ACC112 (cell line): Measurements from ENCODE around the gene PIEZO1.

Source experiments
- H2AFZ ChIP-seq: fragments of 200-600 bp; sonication (generic); one replicate; pipeline ENCODE4 v1.6.0; 2017; ENCODE audit warnings: antibody characterized with exemption, low read length; ENCODE audit not compliant: unreplicated experiment
- H3K27ac ChIP-seq: fragments of 200-600 bp; sonication (generic); 2 replicates; pipeline ENCODE4 v1.5.1; 2014; ENCODE audit warnings: low read depth, mild to moderate bottlenecking, antibody characterized with exemption, low read length, moderate library complexity
- H3K27me3 ChIP-seq: fragments of 200-600 bp; sonication (generic); 2 replicates; pipeline ENCODE4 v1.6.1; 2014; ENCODE audit warnings: mild to moderate bottlenecking, antibody characterized with exemption, low read length, moderate library complexity, mixed read lengths; ENCODE audit not compliant: insufficient read depth
- H3K36me3 ChIP-seq: fragments of 200-600 bp; sonication (generic); 2 replicates; pipeline ENCODE4 v1.6.1; 2016; ENCODE audit warnings: mild to moderate bottlenecking, antibody characterized with exemption, low read length, moderate library complexity, mixed read lengths; ENCODE audit not compliant: insufficient read depth
- H3K4me1 ChIP-seq: fragments of 200-600 bp; sonication (generic); one replicate; pipeline ENCODE4 v1.6.1; 2016; ENCODE audit warnings: low read length, mixed read lengths; ENCODE audit not compliant: insufficient read depth, unreplicated experiment, control insufficient read depth
- H3K4me3 ChIP-seq: fragments of 200-600 bp; sonication (generic); 2 replicates; pipeline ENCODE4 v1.5.1; 2014; ENCODE audit warnings: mild to moderate bottlenecking, low read depth, low read length
- H3K79me2 ChIP-seq: fragments of 200-600 bp; sonication (generic); one replicate; pipeline ENCODE4 v1.6.0; 2016; ENCODE audit warnings: low read length; ENCODE audit not compliant: control insufficient read depth, unreplicated experiment, insufficient read depth

The PIEZO1 gene

GRCh38 chr16:88800277-88800592, 15.2 kb upstream of the PIEZO1 start:
- Histone ChIP-seq H3K27me3 (no peaks in the 10 kb centered on the region), H3K4me3 (no peak overlapping the region), H3K79me2 (peaks cover 16% of the 10 kb centered on the region), H3K4me1 (peaks cover 6% of the 10 kb centered on the region), H2AFZ (no peak overlapping the region), H3K36me3 (peaks cover under 1% of the 10 kb centered on the region; the same call in 1 of the 2 replicates), H3K27ac (no peak overlapping the region)

DNA sequence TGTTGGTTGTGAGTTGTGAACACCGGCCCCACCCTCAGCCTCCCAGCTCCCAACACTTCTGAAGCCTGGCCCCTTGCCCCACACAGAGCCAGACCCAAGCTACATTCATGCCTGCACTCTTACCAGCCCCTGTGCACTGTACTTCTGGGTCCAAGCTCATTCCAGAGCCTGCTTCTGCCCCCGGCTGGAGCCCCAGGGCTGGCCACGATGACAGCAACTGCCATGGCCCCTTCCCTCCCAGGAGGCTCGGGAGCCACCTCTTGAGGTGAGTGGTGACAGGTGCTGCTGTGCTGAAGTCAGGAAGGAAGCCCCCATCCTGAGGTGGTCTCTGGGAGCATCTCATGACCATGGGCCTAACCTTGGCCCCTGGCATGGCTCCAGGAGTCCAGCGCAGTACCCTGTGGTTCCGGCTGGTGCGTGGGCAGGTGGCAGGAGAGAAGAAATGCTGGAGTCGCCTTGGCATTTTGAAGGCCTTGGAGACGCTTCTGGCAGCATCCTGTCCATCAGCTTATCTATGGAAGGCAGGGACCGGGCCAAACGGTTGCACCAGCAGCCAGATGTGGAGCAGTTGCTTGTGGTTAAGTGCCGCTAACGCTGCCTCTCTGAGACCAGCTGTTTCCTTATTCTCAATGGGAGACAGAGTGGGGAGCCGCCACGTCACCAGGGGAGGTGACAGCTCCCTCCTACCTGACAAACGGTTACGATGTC, 14.7 kb upstream of the PIEZO1 start:
- H3K27ac ChIP-seq: no peak overlapping the region

GRCh38 chr16:88798772-88799455, 13.9 kb upstream of the PIEZO1 start:
- no peak overlapping the region for H3K4me3 ChIP-seq
- peaks cover 3% of the 10 kb centered on the region for H3K79me2 ChIP-seq
- H2AFZ ChIP-seq: no peak overlapping the region
- no peaks in the 10 kb centered on the region for H3K36me3 ChIP-seq
- no peak overlapping the region for H3K27ac ChIP-seq
- H3K27me3 ChIP-seq: no peaks in the 10 kb centered on the region
- H3K4me1 ChIP-seq: no peaks in the 10 kb centered on the region

More for the DNA sequence above, 14.7 kb upstream of the PIEZO1 start:
- no peak overlapping the region for H3K4me3 ChIP-seq
- H2AFZ ChIP-seq: no peak overlapping the region
- H3K79me2 ChIP-seq: peaks cover 11% of the 10 kb centered on the region
- H3K27me3 ChIP-seq: no peaks in the 10 kb centered on the region
- H3K36me3 ChIP-seq: no peaks in the 10 kb centered on the region
- peaks cover under 1% of the 10 kb centered on the region for H3K4me1 ChIP-seq

DNA sequence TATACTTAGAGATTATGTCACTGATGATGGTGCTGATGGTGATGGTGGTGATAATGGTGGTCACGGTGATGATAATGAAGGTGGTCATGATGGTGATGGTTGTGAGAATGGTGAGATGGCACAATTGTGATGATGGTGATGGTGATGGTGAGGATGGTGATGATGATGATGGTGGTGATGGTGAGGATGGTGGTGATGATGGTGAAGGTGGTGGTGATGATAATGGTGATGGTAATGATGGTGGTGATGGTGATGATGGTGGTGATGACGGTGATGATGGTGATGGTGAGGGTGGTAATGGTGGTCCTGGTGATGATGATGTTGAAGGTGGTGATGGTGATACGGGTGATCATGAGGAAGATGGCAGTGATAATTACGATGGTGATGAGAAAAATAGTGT, 13.1 kb upstream of the PIEZO1 start:
- Histone ChIP-seq H3K27me3 (no peaks in the 10 kb centered on the region), H3K36me3 (no peaks in the 10 kb centered on the region), H3K4me1 (no peaks in the 10 kb centered on the region), H2AFZ (no peak overlapping the region), H3K27ac (no peak overlapping the region), H3K79me2 (no peaks in the 10 kb centered on the region), H3K4me3 (no peak overlapping the region)

GRCh38 chr16:88796278-88796677, 11.3 kb upstream of the PIEZO1 start:
- H3K79me2 ChIP-seq: no peaks in the 10 kb centered on the region
- no peaks in the 10 kb centered on the region for H3K27me3 ChIP-seq
- no peaks in the 10 kb centered on the region for H3K36me3 ChIP-seq
- no peak overlapping the region for H3K27ac ChIP-seq
- no peak overlapping the region for H3K4me3 ChIP-seq
- no peak overlapping the region for H2AFZ ChIP-seq
- no peaks in the 10 kb centered on the region for H3K4me1 ChIP-seq

DNA sequence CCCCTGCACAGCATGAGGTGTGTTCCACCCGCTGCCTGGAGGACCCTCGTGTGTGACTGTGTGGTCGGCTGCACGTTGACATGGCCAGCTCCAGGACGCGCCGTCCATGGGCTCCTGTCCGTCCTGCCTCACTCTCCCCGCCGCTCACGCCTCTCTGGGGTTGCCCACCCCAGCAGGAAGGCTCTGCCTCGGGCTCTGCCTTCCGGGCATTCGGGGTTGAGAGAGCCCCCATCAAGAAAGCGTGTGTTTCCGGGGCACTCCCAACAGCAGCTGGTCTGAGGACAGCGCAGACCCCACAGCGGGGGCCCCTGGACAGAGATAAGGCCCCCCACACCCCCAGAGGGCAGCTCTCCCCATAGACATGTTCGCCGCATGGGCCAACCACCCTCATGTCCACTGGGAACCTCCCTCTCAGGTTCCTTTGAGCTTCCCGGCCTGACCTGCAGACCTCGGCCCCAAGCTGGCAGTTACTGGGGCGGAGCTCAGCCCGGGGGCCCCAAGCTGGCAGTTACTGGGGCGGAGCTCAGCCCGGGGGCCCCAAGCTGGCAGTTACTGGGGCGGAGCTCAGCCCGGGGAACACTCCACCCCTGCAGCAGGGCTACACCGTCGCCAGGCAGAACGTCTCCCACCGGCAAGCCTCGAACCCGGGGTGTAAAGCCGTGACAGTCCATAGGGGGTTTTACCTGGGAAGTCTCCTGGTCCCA, 8.4 kb upstream of the PIEZO1 start:
- H3K79me2 ChIP-seq: no peaks in the 10 kb centered on the region
- H3K36me3 ChIP-seq: no peaks in the 10 kb centered on the region
- peaks cover 8% of the 10 kb centered on the region for H3K4me1 ChIP-seq
- H3K27me3 ChIP-seq: no peaks in the 10 kb centered on the region
- no peak overlapping the region for H3K27ac ChIP-seq
- H2AFZ ChIP-seq: no peak overlapping the region
- no peak overlapping the region for H3K4me3 ChIP-seq

DNA sequence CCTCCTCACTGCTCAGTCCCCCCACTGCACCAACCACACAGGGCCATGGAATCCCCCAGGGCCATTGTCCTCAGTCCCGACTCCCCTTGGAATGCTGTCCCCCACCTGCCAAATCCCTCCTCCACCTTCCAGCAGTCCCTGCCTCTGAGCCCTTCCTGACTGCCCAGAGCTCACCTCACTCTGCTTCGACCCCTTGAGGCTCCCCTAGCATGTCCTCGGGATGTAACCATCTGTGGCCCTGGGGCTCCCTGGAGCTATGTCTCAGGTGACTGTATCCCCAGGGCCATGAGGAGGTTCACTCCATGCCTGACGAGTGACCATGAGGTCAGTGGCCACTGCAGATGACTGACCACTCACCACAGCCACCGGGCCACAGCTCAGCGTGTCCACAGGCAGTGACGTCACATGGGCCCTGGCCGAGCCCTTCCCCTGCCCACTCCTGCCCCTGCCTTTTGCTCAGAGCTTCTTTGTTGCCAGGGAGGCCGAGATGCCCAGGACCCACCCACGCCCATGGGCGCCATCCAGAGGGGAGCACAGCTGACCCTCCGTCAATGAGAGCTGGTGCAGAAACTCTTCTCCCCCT, 7.7 kb upstream of the PIEZO1 start:
- Histone ChIP-seq H3K27me3 (no peaks in the 10 kb centered on the region), H3K27ac (no peak overlapping the region), H3K4me3 (no peak overlapping the region), H3K79me2 (no peaks in the 10 kb centered on the region), H3K4me1 (peaks cover 8% of the 10 kb centered on the region), H3K36me3 (no peaks in the 10 kb centered on the region), H2AFZ (no peak overlapping the region)

DNA sequence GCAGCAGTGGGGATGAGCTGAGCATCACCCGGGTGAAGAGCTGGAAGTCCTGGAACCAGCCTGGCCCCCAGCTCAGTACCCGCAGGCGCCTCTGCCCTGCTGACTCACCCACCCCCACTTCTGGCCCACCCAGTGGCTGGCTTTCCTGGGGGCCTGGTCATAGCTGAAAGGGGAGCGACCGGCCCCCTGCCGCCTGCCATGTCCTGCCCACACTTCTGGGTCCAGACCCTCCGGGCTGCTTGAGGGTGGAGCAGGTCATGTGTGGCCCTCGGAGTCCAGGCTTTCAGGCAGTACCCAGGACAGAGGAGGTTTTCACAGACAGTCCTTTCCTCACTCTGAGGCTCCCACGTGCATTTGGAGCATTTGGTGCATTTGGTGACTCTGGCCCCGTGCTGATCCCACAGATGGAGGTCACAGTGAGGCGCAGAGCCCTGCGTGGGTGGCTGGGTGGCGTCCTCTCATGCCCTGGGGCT, 7.1 kb upstream of the PIEZO1 start:
- Histone ChIP-seq H3K36me3 (no peaks in the 10 kb centered on the region), H3K27ac (no peak overlapping the region), H3K27me3 (no peaks in the 10 kb centered on the region), H3K4me1 (peaks cover 8% of the 10 kb centered on the region), H2AFZ (no peak overlapping the region), H3K4me3 (no peak overlapping the region), H3K79me2 (no peaks in the 10 kb centered on the region)

DNA sequence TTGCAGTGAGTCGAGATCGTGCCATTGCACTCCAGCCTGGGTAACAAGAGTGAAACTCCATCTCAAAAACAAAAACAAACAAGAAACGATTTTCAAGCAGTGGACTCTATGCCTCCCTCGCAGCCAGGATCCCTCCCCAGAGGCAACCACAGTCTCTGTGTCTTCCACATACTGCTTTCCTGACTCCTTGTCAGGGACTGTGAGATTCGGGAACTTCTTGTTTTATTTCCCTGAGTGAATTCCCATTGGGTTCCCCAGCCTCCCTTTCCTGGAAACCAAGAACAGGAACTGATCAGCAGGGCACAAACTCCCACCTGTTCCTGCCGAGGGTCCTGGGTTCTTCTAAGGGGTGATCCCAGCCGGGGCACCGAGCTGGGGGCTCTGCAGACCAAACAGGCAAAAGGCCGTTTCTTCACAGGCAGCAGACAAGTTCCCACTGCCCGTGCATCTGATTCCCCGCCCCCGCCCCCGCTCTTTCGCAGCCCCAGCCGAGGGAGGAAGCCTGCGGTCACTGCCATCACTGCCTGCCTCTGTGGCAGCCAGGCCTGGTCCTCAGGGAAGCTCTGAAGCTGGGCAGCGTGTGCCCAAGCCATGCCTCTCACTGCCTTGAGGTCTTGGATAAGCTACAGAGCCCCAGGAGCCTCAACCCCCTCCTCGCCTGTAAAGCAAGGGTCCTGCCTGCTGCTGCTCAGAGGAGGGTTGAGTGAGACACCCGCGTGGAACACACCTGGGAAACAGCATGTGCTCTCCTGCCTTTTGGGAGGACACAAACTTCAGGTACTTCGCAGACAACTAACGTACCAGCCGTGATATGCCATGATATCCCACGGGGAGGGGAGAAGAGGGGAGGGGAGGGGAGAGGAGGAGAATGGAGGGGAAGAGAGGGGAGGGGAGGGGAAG, 5.5 kb upstream of the PIEZO1 start:
- no peak overlapping the region for H3K27ac ChIP-seq
- H3K4me1 ChIP-seq: peaks cover 8% of the 10 kb centered on the region
- no peaks in the 10 kb centered on the region for H3K79me2 ChIP-seq
- H3K36me3 ChIP-seq: no peaks in the 10 kb centered on the region
- peak overlapping the region; percentile 56; the same call in 1 of the 2 replicates for H3K4me3 ChIP-seq
- H3K27me3 ChIP-seq: no peaks in the 10 kb centered on the region
- H2AFZ ChIP-seq: no peak overlapping the region

- no peak overlapping the region for H3K27ac ChIP-seq
- no peak overlapping the region for H3K4me3 ChIP-seq
- no peaks in the 10 kb centered on the region for H3K36me3 ChIP-seq
- peaks cover 8% of the 10 kb centered on the region for H3K4me1 ChIP-seq
- peaks cover 3% of the 10 kb centered on the region for H3K79me2 ChIP-seq
- no peaks in the 10 kb centered on the region for H3K27me3 ChIP-seq
- no peak overlapping the region for H2AFZ ChIP-seq
Observed at GRCh38 chr16:88789594-88789993, 4.6 kb upstream of the PIEZO1 start.
